Stimulated activated CD4-positive, alpha-beta T cell treated with anti-CD3 and anti-CD28 coated beads, Interleukin-15, amount 100 ng/mL, for 24 hours (primary cell): ENCODE data around the gene PRDM16.
"Not testable (repeated sequence)": the region's sequence is repeated elsewhere in the genome, so short reads cannot be mapped to it uniquely, and the experiment has no call there.

Experiments
- DNase-seq: peaks from one replicate; pipeline ENCODE4 v3.0.0-alpha.2; 2020

The PRDM16 gene

GRCh38 chr1:3270403-3271245, 201.6 kb downstream of the PRDM16 start:
- no peak for DNase-seq

- DNase-seq, result no peak
Observed at GRCh38 chr1:3271866-3272265, 202.9 kb downstream of the PRDM16 start.

GRCh38 chr1:3272321-3273045, 203.5 kb downstream of the PRDM16 start:
- no peak for DNase-seq

- DNase-seq, result no peak
Observed at GRCh38 chr1:3273447-3273846, 204.4 kb downstream of the PRDM16 start.

- no peak for DNase-seq
Observed at GRCh38 chr1:3274972-3275371, 206.0 kb downstream of the PRDM16 start.

- DNase-seq, result no peak
Observed at GRCh38 chr1:3275471-3276340, 206.7 kb downstream of the PRDM16 start.

GRCh38 chr1:3276341-3276800, 207.4 kb downstream of the PRDM16 start:
- no peak for DNase-seq

GRCh38 chr1:3277011-3277471, 208.0 kb downstream of the PRDM16 start:
- no peak for DNase-seq

GRCh38 chr1:3277623-3278022, 208.6 kb downstream of the PRDM16 start:
- no peak for DNase-seq

- no peak for DNase-seq
Observed at GRCh38 chr1:3278416-3279181, 209.6 kb downstream of the PRDM16 start.

- no peak for DNase-seq
Observed at GRCh38 chr1:3279182-3279470, 210.1 kb downstream of the PRDM16 start.

- DNase-seq, result no peak
Observed at GRCh38 chr1:3281735-3282134, 212.7 kb downstream of the PRDM16 start.

- no peak for DNase-seq
Observed at GRCh38 chr1:3282186-3282585, 213.2 kb downstream of the PRDM16 start.

- no peak for DNase-seq
Observed at GRCh38 chr1:3282656-3283430, 213.8 kb downstream of the PRDM16 start.

- DNase-seq, result peak; percentile 35
Observed at GRCh38 chr1:3283849-3284248, 214.8 kb downstream of the PRDM16 start.

GRCh38 chr1:3284691-3285090, 215.7 kb downstream of the PRDM16 start:
- DNase-seq, result no peak

GRCh38 chr1:3285106-3285740, 216.2 kb downstream of the PRDM16 start:
- DNase-seq, result no peak

GRCh38 chr1:3287095-3287494, 218.1 kb downstream of the PRDM16 start:
- not testable (repeated sequence) for DNase-seq

- DNase-seq, result no peak
Observed at GRCh38 chr1:3287656-3288160, 218.7 kb downstream of the PRDM16 start.

- no peak for DNase-seq
Observed at GRCh38 chr1:3289502-3289901, 220.5 kb downstream of the PRDM16 start.

- no peak for DNase-seq
Observed at GRCh38 chr1:3290438-3290837, 221.4 kb downstream of the PRDM16 start.
